Activated CD8-positive, alpha-beta memory T cell treated with anti-CD3 and anti-CD28 coated beads, Interleukin-2, amount 50 U/mL, for 24 hours (primary cell): Measurements from ENCODE around the gene CRTC1.
A peak's percentile ranks its signal among the peaks of the same experiment; 100 is the strongest.

Source experiments
- DNase-seq: peaks from one replicate; pipeline ENCODE4 v3.0.0-alpha.2; 2020; ENCODE audit errors: extremely low read depth

The CRTC1 gene

GRCh38 chr19:18699403-18700054 lies 16.0 kb downstream of the CRTC1 start:
- DNase-seq = no peak

DNA sequence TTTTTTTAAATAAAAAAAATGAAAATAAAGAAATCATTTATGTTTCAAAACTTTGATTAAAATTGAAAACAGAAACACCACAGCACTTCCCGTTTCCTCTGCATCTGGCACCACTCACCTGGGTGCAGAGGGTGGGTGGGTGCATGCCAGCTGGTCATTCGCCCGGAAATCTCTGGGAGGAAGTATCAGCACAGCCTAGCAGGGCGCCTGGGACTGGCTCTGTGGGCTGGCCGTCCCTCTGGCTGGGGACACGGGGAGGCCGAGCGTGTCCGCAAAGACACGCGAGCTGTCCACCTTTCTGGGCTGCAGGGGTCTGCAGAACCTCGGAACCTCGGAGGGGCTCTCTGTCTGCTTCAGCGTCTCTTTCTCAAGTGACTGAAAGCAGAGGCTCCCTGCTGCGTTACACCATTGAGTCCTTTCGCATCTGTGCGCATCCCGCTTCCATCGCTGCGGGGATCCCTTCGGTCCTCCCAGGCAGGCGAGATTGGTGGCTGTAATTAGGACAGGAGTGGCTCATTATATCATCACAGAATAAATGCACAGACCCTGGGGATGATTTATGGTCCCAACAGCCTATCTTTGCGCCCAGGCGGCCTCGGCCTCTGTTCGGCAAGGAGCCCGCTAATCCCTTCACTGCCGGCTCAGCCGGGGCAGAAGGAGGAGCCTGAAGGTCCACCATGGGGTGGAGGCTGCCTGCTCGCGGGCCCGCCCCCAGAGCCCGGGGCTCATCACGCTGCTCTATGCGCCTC lies 17.2 kb downstream of the CRTC1 start:
- DNase-seq = peak; percentile 21

- no peak for DNase-seq
Measured at GRCh38 chr19:18701250-18701608, 17.7 kb downstream of the CRTC1 start.

DNA sequence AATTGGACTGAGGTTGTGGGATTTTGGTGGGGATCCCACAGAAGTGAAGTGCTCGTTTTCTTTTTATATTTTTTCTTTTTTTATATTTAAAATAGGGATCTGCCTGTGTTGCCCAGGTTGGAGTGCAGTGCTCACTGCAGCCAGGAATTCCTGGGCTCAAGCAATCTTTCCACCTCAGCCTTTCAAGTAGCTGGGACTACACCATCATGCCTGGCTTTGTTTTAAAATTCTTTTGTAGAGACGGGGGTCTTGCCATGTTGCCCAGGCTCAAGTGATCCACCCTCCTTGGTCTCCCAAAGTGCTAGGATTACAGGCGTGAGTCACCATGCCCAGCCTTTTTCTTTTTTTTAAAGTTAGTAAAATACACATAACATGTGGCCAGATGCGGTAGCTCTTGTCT lies 20.6 kb downstream of the CRTC1 start:
- no peak for DNase-seq

GRCh38 chr19:18704971-18705370 lies 21.5 kb downstream of the CRTC1 start:
- DNase-seq = no peak

- no peak for DNase-seq
Measured at GRCh38 chr19:18708452-18709231, 25.2 kb downstream of the CRTC1 start.

GRCh38 chr19:18709546-18709945 lies 26.1 kb downstream of the CRTC1 start:
- DNase-seq = no peak

DNA sequence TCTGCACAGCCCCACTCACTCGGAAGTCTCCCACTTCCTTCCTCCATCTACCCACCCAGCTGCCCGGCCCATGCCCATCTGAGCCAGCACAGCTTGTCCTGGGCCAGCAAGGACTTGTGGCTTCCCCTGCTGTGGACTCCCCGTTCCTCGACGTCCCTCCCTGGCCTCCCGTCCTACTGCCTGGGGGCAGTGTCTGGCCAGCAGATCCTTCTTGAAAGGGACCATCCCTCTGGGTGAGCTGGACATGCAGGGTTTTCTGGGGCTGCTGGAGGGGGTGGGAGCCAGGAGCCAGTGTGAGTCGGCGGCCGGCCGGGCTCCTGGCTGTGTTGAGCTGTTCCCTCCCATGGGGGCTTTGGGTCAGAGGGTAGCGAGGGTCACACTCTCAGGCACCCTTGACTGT lies 26.7 kb downstream of the CRTC1 start:
- DNase-seq = no peak

GRCh38 chr19:18710996-18711751 lies 27.7 kb downstream of the CRTC1 start:
- DNase-seq = no peak

DNA sequence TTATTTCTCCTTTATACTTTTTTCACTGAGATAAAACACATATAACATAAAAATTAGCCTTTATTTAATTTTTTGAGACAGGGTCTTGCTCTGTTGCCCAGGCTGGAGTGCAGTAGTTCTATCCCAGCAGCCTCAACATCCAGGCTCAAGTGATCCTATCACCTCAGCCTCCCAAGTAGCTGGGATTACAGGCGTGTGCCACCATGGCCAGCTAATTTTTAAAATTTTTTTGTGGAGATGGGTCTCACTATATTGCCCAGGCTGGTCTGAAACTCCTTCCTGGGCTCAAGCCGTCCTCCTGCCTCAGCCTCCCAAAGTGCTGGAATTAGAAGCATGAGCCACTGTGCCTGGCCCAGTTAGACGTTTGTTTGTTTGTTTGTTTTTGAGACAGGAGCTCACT lies 28.4 kb downstream of the CRTC1 start:
- no peak for DNase-seq

DNA sequence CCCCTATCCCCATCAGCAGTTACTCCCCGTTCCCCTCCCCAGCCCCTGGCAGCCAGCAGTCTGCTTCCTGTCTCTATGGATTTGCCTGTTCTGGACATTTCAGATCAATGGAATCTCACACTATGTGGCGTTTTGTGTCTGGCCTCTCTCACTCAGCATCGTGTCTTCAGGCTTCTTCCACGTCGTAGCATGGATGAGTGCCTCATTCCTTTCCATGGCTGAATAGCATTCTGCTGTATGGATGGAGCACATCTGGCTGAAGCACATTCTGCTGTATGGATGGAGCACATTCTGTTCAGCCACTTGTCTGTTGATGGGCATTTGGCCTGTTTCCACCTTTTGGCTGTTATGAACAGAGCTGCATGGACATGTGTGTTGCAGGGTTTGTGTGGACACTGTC lies 29.5 kb downstream of the CRTC1 start:
- no peak for DNase-seq

DNA sequence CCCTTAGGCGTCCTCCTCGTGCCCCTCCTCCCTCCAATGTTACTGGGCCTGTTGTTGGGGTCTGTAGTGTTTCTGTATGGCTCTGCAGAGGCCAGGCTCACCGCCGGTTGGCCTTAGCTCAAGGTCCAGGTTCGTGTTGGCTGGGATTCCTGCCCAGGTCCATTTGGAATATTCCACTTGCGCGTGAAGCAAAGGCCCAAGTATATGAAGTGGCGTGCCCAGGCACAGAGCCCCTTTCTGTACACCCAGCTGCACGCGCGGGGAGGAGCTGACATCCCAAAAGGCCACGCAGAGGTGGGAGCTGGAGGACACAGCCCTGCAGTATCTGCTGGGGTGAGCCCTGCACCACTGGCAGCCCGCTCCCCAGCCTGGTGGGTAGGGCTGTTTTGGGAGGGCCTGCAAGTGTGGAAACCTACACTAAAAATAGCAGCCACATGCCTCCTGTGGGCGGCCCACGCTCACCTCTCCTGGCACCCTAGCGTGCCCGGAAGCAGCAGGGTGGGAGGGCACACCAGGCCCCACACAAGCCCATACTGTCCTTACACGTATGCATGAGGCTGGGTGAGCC lies 30.2 kb downstream of the CRTC1 start:
- no peak for DNase-seq

DNA sequence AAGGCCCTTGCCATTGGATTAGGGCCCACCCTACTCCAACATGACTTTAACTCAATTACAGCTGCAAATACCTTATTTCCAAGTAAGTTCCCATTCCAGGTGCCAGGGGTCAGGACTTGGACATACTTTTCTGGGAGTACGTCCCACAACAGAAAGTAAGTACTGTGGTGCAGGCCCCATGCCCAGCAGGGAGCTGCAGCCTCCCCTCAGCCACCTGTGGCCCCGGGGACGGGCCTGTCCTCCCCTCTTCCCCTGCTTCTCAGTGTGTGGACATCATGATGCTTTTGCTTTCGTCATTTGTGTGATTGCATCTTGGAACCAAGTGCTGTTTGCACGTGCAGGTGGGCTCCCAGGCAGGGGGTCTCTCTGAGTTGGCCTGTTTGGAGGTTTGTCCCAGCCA lies 31.9 kb downstream of the CRTC1 start:
- no peak for DNase-seq

- no peak for DNase-seq
Measured at GRCh38 chr19:18716857-18717256, 33.4 kb downstream of the CRTC1 start.

GRCh38 chr19:18717601-18718000 lies 34.1 kb downstream of the CRTC1 start:
- no peak for DNase-seq

GRCh38 chr19:18718015-18718526 lies 34.6 kb downstream of the CRTC1 start:
- DNase-seq = no peak

DNA sequence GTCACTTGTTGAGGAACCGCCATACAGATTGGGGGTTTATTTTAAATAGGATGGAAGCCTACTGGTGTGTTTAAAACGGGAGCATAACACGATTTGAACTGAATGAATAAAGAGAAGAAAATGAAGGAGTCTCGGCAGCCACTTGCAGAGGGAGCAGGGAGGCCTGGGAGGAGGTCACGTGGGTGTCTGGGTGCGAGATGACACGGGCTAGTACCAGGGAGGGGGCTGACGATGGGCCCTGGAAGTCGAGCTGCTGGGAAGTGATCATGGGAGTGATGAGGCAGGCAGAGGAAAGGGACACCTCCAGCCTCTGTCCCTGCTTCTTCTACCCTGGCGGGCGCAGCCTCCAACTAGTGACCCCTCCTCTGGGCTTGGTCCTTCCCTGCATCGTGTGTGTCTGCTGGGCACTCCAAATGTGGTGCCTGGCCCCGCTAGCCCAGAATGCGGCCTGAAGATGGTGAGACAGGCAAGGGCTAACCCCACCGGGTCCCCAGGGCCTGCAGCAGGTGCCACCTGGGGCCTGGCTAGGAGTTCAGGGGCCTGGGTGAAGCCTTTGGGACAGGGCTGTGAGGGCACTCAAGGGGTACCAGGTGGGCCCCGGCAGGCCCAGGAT lies 35.5 kb downstream of the CRTC1 start:
- DNase-seq = no peak

DNA sequence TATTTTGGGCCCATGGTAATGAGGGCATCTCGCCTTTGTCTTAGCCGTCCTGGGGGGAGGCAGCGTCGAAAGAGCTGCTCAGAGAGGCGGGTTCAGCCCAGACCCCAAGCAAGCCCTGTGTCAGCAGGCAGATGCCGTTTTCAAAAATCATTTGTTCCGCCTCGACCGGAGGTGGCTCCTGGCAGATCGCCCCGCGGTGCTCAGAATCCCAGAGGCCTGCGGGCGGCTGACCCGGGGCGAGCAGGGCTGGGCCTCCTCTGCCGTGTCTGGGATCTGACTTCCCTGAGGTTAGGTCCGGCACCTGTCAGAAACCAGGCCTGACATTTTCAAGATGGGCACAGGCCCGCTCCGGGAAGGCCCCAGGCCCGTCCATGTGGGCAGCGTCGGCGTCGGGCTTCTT lies 36.1 kb downstream of the CRTC1 start:
- DNase-seq = no peak

DNA sequence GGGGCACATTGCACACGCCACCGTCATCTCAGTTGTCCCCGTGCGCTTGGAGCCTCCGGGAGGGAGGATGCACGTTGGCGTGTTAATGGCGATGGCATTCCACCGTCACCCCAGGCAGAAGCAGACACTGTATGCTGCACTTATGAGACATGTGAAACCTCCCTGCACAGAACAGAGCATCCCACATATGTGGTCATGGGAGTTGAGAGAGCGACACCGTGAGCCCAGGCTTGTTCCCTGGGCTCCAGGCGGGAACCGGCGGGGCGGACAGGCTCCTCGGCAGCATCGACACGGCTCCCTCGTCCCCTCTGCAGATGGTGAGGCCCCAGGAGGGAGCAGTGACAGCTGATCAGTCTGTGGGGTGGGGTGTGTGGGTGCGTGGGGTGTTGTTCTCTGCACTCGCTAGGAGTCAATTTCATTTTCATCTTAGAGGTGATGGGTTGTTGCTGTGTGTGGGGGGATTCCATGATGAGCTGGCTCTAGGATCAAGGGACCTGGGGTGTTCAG lies 40.4 kb downstream of the CRTC1 start:
- no peak for DNase-seq

GRCh38 chr19:18725841-18726770 lies 42.6 kb downstream of the CRTC1 start:
- no peak for DNase-seq
